ENCODE data around the gene NPPC.

Gene NPPC

DNA sequence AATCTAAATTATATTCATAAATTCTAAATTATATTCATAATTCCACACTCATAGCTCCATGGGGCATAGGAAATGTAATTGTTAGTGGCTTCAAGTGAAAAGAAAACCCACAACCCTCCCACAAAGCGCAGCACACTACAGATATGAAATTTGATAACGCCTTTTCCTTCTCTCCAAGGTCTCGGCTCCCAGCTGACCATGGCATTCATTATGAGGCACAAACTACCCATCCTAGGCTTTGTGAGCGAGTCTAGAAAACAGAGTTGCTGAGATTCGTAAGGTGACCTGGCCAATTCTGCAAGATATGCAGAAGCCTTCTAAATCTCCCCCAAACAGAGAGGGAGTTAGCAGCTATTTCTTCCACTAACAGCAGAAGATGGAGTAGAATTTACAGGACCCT, 5.4 kb downstream of the NPPC start:
- Histone ChIP-seq H3K27ac (ENCODE audit: low read depth, low read length) (no peak overlapping the region), H3K9me3 (ENCODE audit: control insufficient read depth, insufficient read depth, low read length) (no peaks in the 10 kb centered on the region), H3K9me2 (replicated peaks; ENCODE audit: control insufficient read depth, low read length) (no peaks in the 10 kb centered on the region), H3K36me3 (ENCODE audit: control insufficient read depth, low read length) (no peaks in the 10 kb centered on the region), H3K4me1 (ENCODE audit: control insufficient read depth, low read length) (peaks cover 9% of the 10 kb centered on the region), H3K4me2 (ENCODE audit: low read length) (no peak overlapping the region), H3K4me3 (ENCODE audit: low read length) (no peak overlapping the region), H4K20me1 (ENCODE audit: control insufficient read depth, insufficient read depth, low read depth, low read length) (no peaks in the 10 kb centered on the region), H3F3A (ENCODE audit: control insufficient read depth, insufficient read depth) (no peaks in the 10 kb centered on the region), H3K79me2 (ENCODE audit: control insufficient read depth, low read length) (no peaks in the 10 kb centered on the region), H3K27me3 (ENCODE audit: control insufficient read depth, low read length) (peaks cover 35% of the 10 kb centered on the region)
- no peak for TF ChIP-seq EZH2phosphoT487 (IDR thresholded peaks at IDR 0.05; ENCODE audit: borderline replicate concordance, low read length)
- TF ChIP-seq, protein P1, sequence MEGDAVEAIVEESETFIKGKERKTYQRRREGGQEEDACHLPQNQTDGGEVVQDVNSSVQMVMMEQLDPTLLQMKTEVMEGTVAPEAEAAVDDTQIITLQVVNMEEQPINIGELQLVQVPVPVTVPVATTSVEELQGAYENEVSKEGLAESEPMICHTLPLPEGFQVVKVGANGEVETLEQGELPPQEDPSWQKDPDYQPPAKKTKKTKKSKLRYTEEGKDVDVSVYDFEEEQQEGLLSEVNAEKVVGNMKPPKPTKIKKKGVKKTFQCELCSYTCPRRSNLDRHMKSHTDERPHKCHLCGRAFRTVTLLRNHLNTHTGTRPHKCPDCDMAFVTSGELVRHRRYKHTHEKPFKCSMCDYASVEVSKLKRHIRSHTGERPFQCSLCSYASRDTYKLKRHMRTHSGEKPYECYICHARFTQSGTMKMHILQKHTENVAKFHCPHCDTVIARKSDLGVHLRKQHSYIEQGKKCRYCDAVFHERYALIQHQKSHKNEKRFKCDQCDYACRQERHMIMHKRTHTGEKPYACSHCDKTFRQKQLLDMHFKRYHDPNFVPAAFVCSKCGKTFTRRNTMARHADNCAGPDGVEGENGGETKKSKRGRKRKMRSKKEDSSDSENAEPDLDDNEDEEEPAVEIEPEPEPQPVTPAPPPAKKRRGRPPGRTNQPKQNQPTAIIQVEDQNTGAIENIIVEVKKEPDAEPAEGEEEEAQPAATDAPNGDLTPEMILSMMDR (IDR thresholded peaks at IDR 0.05; ENCODE audit: low read depth, low read length, poor library complexity, severe bottlenecking), result no peak

DNA sequence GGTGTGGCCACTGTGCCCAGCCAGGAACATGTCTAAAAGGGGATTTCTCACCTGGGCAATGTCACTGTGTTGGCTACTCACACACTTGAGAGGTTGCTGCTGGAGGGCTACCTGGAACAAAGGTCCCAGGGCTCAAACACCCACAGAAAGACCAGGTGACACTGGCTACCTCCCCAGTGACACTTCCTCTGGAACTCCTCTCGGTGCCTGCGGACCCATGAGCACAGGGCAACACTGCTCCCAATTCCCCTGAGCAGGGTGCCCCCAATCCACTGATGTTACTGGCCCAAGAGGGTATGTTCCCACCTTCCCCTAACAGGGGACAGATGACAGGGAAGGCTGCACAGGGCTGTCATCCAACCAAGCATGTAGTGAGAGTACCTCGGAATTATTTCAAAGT, 5.8 kb downstream of the NPPC start:
- Histone ChIP-seq H4K20me1 (ENCODE audit: control insufficient read depth, insufficient read depth, low read depth, low read length) (no peaks in the 10 kb centered on the region), H3F3A (ENCODE audit: control insufficient read depth, insufficient read depth) (no peaks in the 10 kb centered on the region), H3K27me3 (ENCODE audit: control insufficient read depth, low read length) (peaks cover 30% of the 10 kb centered on the region), H3K9me2 (replicated peaks; ENCODE audit: control insufficient read depth, low read length) (no peaks in the 10 kb centered on the region), H3K79me2 (ENCODE audit: control insufficient read depth, low read length) (no peaks in the 10 kb centered on the region), H3K4me2 (ENCODE audit: low read length) (no peak overlapping the region), H3K4me1 (ENCODE audit: control insufficient read depth, low read length) (peaks cover 5% of the 10 kb centered on the region), H3K36me3 (ENCODE audit: control insufficient read depth, low read length) (no peaks in the 10 kb centered on the region), H3K9me3 (ENCODE audit: control insufficient read depth, insufficient read depth, low read length) (no peaks in the 10 kb centered on the region), H3K4me3 (ENCODE audit: low read length) (no peak overlapping the region), H3K27ac (ENCODE audit: low read depth, low read length) (no peak overlapping the region)
- no peak for TF ChIP-seq EZH2phosphoT487 (IDR thresholded peaks at IDR 0.05; ENCODE audit: borderline replicate concordance, low read length)
- TF ChIP-seq, protein P1 (IDR thresholded peaks at IDR 0.05; ENCODE audit: low read depth, low read length, poor library complexity, severe bottlenecking), result no peak

DNA sequence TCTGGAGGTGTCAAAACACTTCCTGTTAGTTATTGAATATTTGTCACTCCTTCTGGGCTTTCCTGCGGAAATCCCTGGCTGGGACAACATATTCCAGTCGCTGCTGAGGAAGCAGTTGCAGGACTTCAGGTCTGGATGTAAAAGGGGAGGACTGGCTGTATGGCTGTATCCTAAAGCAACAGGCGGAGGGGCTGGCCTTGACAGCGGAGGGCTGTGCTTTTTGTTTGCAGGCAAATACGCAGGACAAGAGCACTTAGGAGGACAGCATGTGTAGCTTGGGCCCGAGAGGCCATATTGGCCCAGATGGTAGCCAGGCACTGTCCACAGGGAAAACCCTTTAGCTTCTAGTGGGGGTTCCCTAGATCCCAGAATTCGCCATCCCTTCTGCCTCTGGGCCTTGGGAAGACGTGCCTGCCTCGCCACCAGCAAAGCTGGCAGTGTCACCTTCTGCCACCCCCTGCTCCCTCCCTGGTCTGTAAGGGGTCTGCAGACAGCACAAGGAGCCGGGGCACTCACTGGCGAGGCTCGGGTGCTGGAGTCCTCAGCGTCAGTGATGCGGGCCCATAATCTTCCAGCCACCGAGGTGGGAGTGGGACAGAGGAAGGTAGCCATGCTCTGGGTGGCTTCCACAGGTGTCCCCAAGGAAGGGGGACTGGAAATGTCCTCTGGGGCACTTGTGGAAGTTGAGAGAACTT, 6.7 kb downstream of the NPPC start:
- H3K4me3 ChIP-seq (ENCODE audit: low read length), result no peak overlapping the region
- TF ChIP-seq, protein P1 (IDR thresholded peaks at IDR 0.05; ENCODE audit: low read depth, low read length, poor library complexity, severe bottlenecking), result no peak
- no peak for TF ChIP-seq EZH2phosphoT487 (IDR thresholded peaks at IDR 0.05; ENCODE audit: borderline replicate concordance, low read length)
- H3K4me1 ChIP-seq (ENCODE audit: control insufficient read depth, low read length), result no peaks in the 10 kb centered on the region
- H3K79me2 ChIP-seq (ENCODE audit: control insufficient read depth, low read length), result no peaks in the 10 kb centered on the region
- peaks cover 23% of the 10 kb centered on the region for H3K27me3 ChIP-seq (ENCODE audit: control insufficient read depth, low read length)
- no peaks in the 10 kb centered on the region for H3K9me3 ChIP-seq (ENCODE audit: control insufficient read depth, insufficient read depth, low read length)
- H4K20me1 ChIP-seq (ENCODE audit: control insufficient read depth, insufficient read depth, low read depth, low read length), result no peaks in the 10 kb centered on the region
- H3K9me2 ChIP-seq (replicated peaks; ENCODE audit: control insufficient read depth, low read length), result no peaks in the 10 kb centered on the region
- H3K4me2 ChIP-seq (ENCODE audit: low read length), result no peak overlapping the region
- no peaks in the 10 kb centered on the region for H3K36me3 ChIP-seq (ENCODE audit: control insufficient read depth, low read length)
- no peak overlapping the region for H3K27ac ChIP-seq (ENCODE audit: low read depth, low read length)
- no peaks in the 10 kb centered on the region for H3F3A ChIP-seq (ENCODE audit: control insufficient read depth, insufficient read depth)
